ENCODE measurements around the gene MAPK6. TPM values are rescaled to one million over a fixed set of nuclear protein-coding genes. Genes with fewer than 3 reads are reported as not detected.
"Not testable (repeated sequence)": the region's sequence is repeated elsewhere in the genome, so short reads cannot be mapped to it uniquely, and the experiment has no call there.

The MAPK6 gene
- total RNA-seq, 1 donor from 2014 or later, result 17.9 TPM

GRCh38 chr15:52076889-52077781 lies 58.1 kb downstream of the MAPK6 start:
- ATAC-seq (no peak), DNase-seq (no peak)
- intact Hi-C loops (cut with micrococcal nuclease), result loop anchor here (5.0 kb wide), 1 partner anchor 95 kb away; no protein-coding TSS in a partner anchor

DNA sequence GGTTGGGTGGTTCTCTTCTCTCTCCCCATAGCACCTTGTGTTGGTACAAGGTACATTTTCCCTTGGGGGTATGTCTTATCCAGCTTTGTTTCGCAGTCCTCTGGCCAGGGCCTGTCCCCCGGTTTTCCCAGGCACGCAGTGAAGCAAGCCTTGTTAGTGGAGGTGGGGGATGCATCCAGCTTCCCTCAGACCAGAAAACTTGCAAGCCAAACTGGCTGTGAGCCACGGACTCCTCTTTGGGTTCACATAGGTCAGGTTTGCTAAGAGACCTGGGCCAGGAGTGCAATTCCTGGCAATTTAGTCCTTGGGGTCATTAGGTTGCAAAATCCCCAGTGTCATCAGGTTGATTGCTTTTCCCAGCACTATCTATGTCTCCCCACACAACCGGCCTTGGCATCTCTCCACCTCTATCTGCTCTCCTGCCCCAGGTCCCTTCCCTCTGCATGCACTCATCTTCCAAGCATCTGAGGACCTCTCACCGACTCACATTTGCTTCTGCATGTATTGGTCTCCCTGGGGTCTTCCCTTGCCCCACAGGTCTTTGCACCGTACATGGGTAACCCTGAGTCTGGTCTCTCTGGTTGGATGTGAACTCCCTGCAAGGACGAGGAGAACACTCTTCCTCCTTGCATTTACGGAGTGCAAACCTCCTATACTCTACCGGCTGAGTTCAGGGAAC lies 59.3 kb downstream of the MAPK6 start:
- DNase-seq, result no peak
- no peak for ATAC-seq

DNA sequence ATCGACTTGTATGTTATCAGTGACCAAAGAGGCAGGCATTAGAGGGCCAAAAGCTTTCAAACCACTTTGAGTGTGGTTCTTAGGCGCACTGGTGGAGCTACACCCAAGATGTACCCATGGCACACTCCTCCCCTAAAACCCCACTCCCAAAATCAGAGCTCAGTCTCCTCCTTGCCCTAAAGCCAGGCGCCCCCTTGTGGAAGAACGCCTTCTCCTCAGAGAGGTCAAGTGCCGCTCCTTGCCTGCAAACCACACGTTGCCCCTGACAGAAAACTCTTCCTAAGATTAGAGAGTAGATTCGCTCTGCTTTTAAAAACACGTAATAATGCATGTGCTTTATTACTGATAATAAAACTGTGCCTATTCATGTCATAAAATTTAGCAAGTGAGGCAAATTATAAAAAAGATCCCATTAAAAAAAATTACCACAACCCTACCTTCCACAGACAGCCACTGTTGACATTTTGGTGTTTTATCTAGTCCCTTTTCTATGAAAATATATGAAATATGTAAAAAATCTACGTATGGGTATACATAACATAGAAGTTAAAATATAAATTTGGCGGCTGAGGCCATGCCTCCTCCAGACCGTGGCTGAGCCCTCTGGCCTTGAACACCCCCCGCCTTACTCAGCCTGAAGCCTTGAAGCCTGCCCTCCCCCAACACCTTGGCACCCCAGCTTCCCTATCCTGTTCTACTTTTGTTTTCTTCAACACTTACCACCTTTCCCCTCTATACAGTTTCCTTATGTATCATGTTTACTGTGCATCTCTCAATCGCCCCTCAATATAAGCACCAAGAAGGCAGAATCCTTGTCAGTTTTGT lies 60.1 kb downstream of the MAPK6 start:
- ATAC-seq (peak; percentile 84), DNase-seq (peak; percentile 90)
- intact Hi-C loops (cut with micrococcal nuclease), result loop anchor here (5.0 kb wide), 1 partner anchor 97 kb away; no protein-coding TSS in a partner anchor

More for the DNA sequence above, 59.3 kb downstream of the MAPK6 start:
- intact Hi-C loops (cut with micrococcal nuclease), result loop anchor here (5.0 kb wide), 1 partner anchor 96 kb away; no protein-coding TSS in a partner anchor

GRCh38 chr15:52080031-52080430 lies 61.0 kb downstream of the MAPK6 start:
- intact Hi-C loops (cut with micrococcal nuclease), result no loop called here
- ATAC-seq (no peak), DNase-seq (no peak)

- DNase-seq (no peak), ATAC-seq (no peak)
- intact Hi-C loops (cut with micrococcal nuclease), result no loop called here
These were observed 61.8 kb downstream of the MAPK6 start for GRCh38 chr15:52080706-52081392.

GRCh38 chr15:52082197-52083036 lies 63.4 kb downstream of the MAPK6 start:
- DNase-seq, result no peak
- no peak for ATAC-seq
- intact Hi-C loops (cut with micrococcal nuclease), result no loop called here

GRCh38 chr15:52083037-52083359 lies 64.0 kb downstream of the MAPK6 start:
- intact Hi-C loops (cut with micrococcal nuclease), result not testable (repeated sequence)

DNA sequence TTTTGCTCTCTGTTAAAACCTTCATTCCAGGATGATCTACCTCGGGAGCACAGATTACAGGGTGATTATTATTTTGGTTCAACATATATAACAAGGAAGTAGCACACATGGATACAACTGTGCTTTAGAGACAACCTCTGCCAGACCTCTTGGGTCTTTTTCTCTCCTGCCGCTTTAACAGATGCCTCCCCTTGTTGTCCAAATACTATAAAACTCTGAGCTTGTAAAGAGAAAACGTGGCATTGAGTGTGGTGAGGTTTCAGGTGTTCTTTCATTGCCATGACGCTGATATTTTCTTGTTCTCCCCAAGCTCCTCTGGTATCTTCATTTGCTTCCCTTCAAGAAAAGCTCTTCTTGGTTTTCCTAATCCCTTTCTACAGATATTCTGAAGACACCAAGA lies 64.6 kb downstream of the MAPK6 start:
- no peak for DNase-seq
- ATAC-seq, result no peak
- intact Hi-C loops (cut with micrococcal nuclease), result no loop called here

More at GRCh38 chr15:52083037-52083359, 64.0 kb downstream of the MAPK6 start:
- not testable (repeated sequence) for DNase-seq, ATAC-seq

GRCh38 chr15:52085299-52085698 lies 66.3 kb downstream of the MAPK6 start:
- ATAC-seq (no peak), DNase-seq (no peak)
- intact Hi-C loops (cut with micrococcal nuclease), result no loop called here

- DNase-seq (no peak), ATAC-seq (no peak)
- intact Hi-C loops (cut with micrococcal nuclease), result no loop called here
These were observed 67.2 kb downstream of the MAPK6 start for GRCh38 chr15:52086011-52086786.

- DNase-seq, result no peak
- intact Hi-C loops (cut with micrococcal nuclease), result no loop called here
- no peak for ATAC-seq
These were observed 71.2 kb downstream of the MAPK6 start for GRCh38 chr15:52090193-52090592.

DNA sequence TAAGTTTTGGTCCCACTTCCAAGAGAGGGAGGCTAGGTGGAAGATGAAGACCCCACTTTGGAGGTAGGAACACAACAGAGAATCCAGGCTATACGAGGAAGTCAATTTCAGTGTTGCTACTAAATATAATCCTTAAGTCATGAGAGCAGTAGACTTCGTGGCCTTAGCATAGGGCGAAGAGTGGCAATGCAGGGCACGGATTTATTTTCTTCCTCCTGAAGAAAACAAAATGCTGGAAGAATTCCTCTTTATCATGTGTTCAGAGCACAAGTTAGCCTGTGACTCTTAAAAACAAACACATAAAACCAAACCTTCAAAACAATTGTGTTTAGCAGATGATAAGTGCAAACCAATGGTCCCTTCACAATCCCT lies 74.1 kb downstream of the MAPK6 start:
- ATAC-seq (no peak), DNase-seq (no peak)
- intact Hi-C loops (cut with micrococcal nuclease), result no loop called here

DNA sequence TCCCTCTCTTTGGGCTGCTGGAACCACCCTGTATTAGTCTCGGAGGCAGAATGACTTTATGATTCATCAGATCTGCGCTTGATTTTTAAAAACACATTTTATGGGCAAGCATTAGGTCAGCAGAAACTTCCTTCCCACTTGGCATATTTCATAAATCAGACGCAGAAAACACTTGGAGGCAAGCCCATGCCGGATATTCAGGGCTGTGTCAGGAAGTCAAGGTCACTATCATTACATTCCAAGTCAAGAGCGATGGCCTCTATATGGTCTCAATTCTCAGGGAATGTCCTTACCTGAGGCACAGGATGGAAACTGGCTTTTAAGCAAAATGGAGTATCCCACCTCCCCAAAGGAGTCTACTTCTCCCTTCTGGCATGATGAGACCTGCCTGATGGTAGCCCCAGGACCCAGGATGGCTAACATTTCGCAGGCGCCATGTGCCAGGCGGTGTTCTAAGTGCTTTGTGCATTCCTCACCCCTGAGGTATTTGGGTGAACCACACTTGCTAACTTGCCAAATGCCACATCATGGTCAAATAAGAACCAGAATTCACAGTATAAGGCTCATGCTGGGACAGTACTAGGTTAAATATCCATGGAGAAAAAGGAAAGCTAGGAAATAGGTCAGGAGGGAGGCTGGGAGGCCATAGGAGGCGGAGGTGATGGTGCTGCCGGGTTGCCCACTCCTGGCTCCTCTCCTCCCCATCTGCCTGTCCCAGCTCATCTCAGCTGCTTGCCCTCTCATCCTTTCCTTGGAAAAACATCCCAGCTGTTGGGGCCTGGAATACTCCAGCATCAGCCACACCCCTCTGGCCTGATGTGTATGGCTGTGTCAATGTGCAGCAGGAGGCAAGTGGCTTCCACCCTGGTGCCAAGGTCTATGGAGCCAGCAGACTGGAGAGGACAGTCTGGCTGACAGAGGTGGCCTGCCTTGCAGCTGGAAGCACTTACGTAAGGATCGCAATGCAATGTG lies 74.8 kb downstream of the MAPK6 start:
- ATAC-seq, result peak; percentile 74
- DNase-seq, result peak; percentile 36
- intact Hi-C loops (cut with micrococcal nuclease), result no loop called here

- DNase-seq (no peak), ATAC-seq (no peak)
- intact Hi-C loops (cut with micrococcal nuclease), result no loop called here
These were observed 76.0 kb downstream of the MAPK6 start for GRCh38 chr15:52094811-52095584.

- DNase-seq (no peak), ATAC-seq (no peak)
- intact Hi-C loops (cut with micrococcal nuclease), result no loop called here
These were observed 76.7 kb downstream of the MAPK6 start for GRCh38 chr15:52095597-52096262.
